H1 (cell line): Measurements from ENCODE around the gene TTC8. TPM values are rescaled to one million over a fixed set of nuclear protein-coding genes. Genes with fewer than 3 reads are reported as not detected.

Source experiments
- JUND ChIP-seq: IDR thresholded peaks from 2 replicates; pipeline ENCODE4 v1.6.1; 2011; ENCODE audit warnings: mild to moderate bottlenecking, improper control_type of control experiment, low read length
- polyA plus RNA-seq, 7 experiments: library from polyadenylated mRNA; depleted of rRNA in 3 of 7; stranded (reverse) in 5 of 7; unstranded in 2 of 7; fragments of >200 nt in 5 of 7; fragments of 200-250 nt in 2 of 7; gene quantifications; 1 replicate in 5 of 7; 2 replicates in 1 of 7; 4 replicates in 1 of 7; pipeline versions ENCODE4 v1.2.1 to v1.2.3, GENCODE V29; 2011 to 2013; ENCODE audit warnings: missing spikeins in 2 of 7, mixed read lengths in 2 of 7
- small RNA-seq: library from polyadenylated mRNA; stranded (forward); fragments of <200 nt; extraction: miRNeasy Mini kit (QIAGEN cat#:217004); gene quantifications from one replicate; pipeline ENCODE3, GENCODE V24; 2013; ENCODE audit not compliant: insufficient read depth
- total RNA-seq: library from RNA; stranded (reverse); fragmentation: NEBNext Ultra II Directional; extraction: Animal tissue kit (Norgen Biotek cat#: 25700); gene quantifications from 2 replicates; pipeline ENCODE4 v1.2.1, GENCODE V29; 2021

The TTC8 gene
- total and polyA plus RNA-seq, 2 of the 8 experiments (the other 6 are each of a cell fraction or from before 2014, with no cell fraction given), result 13.1 to 13.5 TPM

DNA sequence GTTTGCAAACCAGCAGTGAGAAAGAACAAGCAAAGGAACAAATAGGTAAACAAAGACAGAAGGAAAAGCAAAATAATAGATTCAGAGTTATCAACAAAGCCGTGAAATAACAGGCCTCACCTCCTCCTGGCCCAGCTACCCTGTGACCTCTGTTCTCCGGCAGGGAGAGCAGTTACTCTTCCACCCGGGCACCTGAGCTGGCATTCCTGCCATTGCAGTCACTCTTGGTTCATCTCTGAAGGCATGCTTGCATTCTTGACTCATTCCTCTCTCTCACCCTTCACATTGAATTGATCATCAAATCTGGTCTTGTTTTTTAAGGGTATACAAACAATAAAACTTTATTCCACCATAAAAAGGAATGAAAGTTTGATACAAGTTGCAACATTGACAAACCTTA lies 95.1 kb downstream of the TTC8 start (continued):
- no peak for TF ChIP-seq JUND

Small RNA genes within 50 kb of the gene (small RNA-seq; reads per million reads assigned to genes)
- gene RF00019, result not detected
- gene RNU4-92P, result not detected

Other genes with a start within 250 kb of the TTC8 start
- gene EML5, start 31.7 kb upstream of the TTC8 start, total RNA-seq, result 0.55 and 0.88 TPM in 2 replicates
- 0.25 and 0.39 TPM in 2 replicates for gene EML5, start 31.7 kb upstream of the TTC8 start, polyA plus RNA-seq (2011; rRNA removed)